ENCODE data around the gene DIP2C.

DNA sequence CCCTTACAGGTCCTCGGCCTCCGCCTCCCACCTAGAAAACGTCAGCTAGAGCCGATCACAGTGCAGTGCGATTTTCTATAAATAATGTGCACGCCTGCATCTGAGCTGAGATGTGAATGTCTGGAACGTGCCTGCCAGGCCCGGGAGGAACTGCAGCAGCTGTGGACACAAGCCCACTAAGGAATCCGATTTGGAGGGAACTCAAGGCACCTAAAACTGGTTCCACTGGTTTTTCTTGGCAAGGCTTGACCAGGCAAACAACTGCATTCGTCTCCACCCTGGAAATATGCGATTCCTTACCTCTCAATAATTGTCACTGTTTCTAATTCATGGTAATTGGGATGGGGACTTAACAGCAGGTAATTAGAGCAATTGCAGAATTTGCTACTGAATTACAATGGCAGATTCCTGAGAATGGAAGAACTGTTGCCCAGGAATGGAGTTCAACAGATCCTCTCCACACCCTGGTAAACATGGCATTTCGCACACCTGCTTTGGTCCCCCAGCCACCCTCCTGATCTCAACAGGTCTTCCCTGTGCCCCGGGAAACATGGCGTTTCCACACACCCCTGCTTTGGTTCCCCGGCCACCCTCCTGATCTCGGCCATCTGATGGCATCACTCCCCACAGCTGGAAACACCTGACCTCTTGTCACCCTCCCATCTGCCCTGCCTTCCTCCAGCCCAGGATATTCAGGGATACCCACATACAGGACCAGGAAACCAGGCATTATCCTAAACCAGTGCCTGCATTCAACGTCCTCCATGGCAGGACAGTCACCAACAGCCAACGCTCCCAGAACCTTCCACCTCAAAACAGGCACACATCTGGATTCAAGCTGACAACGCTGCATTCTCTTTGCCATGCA is 76.0 kb downstream of the DIP2C start:
- TF ChIP-seq, protein P1, sequence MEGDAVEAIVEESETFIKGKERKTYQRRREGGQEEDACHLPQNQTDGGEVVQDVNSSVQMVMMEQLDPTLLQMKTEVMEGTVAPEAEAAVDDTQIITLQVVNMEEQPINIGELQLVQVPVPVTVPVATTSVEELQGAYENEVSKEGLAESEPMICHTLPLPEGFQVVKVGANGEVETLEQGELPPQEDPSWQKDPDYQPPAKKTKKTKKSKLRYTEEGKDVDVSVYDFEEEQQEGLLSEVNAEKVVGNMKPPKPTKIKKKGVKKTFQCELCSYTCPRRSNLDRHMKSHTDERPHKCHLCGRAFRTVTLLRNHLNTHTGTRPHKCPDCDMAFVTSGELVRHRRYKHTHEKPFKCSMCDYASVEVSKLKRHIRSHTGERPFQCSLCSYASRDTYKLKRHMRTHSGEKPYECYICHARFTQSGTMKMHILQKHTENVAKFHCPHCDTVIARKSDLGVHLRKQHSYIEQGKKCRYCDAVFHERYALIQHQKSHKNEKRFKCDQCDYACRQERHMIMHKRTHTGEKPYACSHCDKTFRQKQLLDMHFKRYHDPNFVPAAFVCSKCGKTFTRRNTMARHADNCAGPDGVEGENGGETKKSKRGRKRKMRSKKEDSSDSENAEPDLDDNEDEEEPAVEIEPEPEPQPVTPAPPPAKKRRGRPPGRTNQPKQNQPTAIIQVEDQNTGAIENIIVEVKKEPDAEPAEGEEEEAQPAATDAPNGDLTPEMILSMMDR (IDR thresholded peaks at IDR 0.05): no peak
- TF ChIP-seq, protein P2, sequence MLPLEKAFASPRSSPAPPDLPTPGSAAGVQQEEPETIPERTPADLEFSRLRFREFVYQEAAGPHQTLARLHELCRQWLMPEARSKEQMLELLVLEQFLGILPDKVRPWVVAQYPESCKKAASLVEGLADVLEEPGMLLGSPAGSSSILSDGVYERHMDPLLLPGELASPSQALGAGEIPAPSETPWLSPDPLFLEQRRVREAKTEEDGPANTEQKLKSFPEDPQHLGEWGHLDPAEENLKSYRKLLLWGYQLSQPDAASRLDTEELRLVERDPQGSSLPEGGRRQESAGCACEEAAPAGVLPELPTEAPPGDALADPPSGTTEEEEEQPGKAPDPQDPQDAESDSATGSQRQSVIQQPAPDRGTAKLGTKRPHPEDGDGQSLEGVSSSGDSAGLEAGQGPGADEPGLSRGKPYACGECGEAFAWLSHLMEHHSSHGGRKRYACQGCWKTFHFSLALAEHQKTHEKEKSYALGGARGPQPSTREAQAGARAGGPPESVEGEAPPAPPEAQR (CRISPR knock-in tag; IDR thresholded peaks at IDR 0.05): no peak

Data from WTC11 (cell line).